HG02943 (cell line): ENCODE results near the gene OAS2.
"Not testable (repeated sequence)": the region's sequence is repeated elsewhere in the genome, so short reads cannot be mapped to it uniquely, and the experiment has no call there.

ENCODE experiments used
- ATAC-seq: cut with Tn5 transposase; IDR thresholded peaks from one replicate; pipeline ENCODE4 v1.9.1; 2021; ENCODE audit warnings: mild to moderate bottlenecking, low read depth, moderate library complexity; ENCODE audit not compliant: unreplicated experiment

Gene OAS2

DNA sequence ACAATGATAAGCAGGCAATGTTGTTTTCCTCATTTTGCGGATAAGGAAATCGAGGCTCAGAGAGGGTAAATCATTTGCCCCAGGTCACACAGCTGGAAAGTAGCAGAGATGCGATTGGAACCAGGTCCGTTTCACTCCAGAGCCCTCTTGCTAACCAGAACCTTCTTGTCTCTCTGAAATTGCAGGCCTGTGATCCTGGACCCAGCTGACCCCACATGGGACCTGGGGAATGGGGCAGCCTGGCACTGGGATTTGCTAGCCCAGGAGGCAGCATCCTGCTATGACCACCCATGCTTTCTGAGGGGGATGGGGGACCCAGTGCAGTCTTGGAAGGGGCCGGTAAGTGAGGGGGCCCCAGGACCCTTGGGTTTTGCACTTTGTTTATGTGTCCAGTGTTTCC, 30.6 kb upstream of the OAS2 start:
- ATAC-seq = no peak

DNA sequence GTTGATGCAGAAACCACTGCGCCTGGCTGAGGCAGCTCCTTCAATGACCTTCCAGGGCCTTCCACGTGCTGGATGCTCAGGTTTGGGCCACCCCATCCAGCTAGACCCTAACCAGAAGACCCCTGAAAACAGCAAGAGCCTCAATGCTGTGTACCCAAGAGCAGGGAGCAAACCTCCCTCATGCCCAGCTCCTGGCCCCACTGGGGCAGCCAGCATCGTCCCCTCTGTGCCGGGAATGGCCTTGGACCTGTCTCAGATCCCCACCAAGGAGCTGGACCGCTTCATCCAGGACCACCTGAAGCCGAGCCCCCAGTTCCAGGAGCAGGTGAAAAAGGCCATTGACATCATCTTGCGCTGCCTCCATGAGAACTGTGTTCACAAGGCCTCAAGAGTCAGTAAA, 29.5 kb upstream of the OAS2 start:
- ATAC-seq = no peak

DNA sequence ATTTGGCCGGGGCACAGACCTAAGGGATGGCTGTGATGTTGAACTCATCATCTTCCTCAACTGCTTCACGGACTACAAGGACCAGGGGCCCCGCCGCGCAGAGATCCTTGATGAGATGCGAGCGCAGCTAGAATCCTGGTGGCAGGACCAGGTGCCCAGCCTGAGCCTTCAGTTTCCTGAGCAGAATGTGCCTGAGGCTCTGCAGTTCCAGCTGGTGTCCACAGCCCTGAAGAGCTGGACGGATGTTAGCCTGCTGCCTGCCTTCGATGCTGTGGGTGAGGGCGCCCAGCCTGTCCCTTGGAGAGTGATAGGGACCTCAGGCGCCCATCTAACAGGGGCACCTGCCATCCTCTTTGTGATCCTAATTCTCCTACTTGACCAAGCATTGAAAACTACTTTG, 27.6 kb upstream of the OAS2 start:
- no peak for ATAC-seq

DNA sequence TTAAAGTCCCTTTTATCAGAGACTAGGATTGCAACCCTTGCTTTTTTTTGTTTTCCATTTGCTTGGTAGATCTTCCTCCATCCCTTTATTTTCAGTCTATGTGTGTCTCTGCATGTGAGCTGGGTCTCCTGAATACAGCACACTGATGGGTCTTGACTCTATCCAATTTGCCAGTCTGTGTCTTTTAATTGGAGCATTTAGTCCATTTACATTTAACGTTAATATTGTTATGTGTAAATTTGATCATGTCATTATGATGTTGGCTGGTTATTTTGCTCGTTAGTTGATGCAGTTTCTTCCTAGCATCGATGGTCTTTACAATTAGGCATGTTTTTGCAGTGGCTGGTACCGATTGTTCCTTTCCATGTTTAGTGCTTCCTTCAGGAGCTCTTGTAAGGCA, 21.2 kb upstream of the OAS2 start:
- not testable (repeated sequence) for ATAC-seq

DNA sequence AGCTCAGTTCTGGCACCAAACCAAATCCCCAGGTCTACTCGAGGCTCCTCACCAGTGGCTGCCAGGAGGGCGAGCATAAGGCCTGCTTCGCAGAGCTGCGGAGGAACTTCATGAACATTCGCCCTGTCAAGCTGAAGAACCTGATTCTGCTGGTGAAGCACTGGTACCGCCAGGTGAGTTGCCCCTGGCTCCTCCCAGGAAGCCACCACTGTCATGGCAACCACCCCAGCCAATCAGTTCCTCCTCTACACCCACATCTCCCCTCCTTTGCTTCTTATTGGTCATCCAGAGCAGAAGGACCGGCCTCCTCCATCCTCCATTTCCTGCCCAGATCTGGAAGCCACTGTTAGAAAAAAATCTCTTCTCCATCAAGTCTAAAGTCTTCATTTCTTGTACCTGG, 17.2 kb upstream of the OAS2 start:
- no peak for ATAC-seq

DNA sequence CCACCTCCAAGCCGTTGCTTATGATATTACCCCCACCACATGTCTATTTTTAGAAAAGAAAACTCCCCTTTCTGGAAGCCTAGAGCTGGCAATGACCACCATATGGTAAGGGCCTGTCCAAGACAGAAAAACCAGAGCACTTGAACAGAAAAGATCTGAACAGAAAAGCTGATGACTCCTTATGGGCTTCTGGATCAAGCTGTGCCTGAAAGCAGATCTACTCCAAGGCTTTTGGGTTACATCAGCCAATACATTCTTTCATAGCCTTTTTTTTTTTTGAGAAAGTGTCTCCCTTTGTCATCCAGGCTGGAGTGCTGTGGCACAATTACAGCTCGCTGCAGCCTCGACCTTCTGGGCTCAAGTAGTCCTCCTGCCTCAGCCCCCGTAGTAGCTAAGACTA, 16.8 kb upstream of the OAS2 start:
- ATAC-seq = no peak

DNA sequence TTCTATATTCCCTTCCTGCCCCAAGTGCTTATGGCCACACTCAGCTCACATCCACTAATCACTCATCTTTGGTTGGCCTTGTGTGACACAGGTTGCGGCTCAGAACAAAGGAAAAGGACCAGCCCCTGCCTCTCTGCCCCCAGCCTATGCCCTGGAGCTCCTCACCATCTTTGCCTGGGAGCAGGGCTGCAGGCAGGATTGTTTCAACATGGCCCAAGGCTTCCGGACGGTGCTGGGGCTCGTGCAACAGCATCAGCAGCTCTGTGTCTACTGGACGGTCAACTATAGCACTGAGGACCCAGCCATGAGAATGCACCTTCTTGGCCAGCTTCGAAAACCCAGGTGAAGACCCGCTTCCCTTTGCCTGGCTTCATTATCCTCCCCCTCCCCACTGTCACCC, 15.8 kb upstream of the OAS2 start:
- ATAC-seq = no peak

DNA sequence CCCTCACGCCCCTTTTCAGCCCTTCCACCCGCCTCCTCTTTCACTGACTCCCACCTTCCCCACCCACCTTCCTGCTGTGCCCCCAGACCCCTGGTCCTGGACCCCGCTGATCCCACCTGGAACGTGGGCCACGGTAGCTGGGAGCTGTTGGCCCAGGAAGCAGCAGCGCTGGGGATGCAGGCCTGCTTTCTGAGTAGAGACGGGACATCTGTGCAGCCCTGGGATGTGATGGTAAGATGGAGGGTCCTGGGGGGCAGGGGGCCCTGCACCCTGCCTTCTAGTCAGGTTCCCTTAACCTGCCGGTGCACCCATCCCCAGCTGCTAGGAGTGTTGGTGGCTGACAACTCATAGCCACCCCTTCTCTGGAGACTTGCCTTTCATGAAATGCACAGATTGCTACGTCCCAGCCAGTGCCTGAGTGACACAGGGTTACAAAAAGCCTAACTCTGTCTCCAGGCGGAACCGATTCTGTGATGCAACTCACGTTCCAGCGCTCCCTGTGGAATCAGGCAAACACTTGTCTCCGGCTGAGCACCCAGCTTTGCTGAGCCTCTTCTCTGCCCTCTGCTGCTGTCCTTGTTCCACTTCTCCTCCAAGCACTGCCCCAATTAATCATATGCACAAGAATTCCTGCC, 15.0 kb upstream of the OAS2 start:
- no peak for ATAC-seq

DNA sequence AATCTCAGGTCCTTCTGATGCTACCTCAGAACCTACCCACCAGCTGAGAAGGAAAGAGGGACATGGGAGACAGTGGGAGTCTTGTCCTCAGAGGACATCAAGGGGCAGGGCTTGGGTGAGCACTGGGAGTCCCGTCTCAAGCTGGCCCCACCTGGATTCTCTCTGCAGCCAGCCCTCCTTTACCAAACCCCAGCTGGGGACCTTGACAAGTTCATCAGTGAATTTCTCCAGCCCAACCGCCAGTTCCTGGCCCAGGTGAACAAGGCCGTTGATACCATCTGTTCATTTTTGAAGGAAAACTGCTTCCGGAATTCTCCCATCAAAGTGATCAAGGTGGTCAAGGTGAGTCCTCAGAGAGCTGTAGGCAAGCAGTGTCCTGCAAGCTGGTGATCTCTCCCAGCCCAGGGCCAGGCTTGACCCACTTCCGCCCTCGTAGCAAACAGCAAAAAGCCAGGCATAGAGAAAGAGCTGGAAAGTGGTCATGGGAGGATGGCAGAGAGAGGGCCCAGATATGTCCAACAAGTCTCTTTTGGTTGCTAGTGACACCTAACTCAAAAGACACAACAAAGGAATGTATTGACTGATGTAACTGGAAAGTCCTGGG, 14.2 kb upstream of the OAS2 start:
- ATAC-seq = no peak

DNA sequence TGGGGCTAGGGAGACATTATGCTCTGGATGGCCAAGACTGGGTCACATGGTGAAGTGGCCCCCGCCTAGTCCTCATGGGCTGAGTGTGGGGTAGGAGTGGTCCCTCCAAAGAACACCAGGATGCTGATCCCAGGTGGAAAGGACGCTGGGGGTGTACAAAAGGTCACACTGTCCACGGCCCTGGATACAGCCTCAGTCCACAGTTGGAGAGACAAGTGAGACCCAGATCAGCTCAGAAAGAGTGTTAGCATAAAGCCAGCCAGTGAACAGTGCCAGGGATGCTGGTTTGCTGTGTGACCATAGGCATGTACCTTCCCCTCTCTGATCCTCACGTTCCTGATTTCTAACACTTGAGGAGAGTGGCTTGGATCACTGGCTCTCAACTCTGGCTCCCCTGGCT, 13.4 kb upstream of the OAS2 start:
- no peak for ATAC-seq

DNA sequence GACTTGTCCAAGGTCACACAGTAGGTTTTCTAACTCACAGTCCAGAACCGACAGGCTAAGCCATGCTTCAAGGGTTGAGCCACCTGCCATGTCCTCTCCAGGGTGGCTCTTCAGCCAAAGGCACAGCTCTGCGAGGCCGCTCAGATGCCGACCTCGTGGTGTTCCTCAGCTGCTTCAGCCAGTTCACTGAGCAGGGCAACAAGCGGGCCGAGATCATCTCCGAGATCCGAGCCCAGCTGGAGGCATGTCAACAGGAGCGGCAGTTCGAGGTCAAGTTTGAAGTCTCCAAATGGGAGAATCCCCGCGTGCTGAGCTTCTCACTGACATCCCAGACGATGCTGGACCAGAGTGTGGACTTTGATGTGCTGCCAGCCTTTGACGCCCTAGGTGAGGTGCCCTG, 12.7 kb upstream of the OAS2 start:
- no peak for ATAC-seq

DNA sequence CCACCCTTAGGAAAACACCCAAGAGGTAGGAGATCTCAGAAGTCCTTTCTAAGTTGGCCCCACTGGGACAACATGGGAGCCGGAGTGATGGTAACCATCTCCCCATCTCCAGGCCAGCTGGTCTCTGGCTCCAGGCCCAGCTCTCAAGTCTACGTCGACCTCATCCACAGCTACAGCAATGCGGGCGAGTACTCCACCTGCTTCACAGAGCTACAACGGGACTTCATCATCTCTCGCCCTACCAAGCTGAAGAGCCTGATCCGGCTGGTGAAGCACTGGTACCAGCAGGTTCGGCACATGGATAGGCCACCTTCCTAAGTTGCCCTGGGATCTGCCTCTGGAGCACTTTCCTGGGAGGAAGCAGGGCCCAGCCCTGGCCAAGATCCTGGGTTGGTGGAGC, 11.0 kb upstream of the OAS2 start:
- ATAC-seq = no peak

DNA sequence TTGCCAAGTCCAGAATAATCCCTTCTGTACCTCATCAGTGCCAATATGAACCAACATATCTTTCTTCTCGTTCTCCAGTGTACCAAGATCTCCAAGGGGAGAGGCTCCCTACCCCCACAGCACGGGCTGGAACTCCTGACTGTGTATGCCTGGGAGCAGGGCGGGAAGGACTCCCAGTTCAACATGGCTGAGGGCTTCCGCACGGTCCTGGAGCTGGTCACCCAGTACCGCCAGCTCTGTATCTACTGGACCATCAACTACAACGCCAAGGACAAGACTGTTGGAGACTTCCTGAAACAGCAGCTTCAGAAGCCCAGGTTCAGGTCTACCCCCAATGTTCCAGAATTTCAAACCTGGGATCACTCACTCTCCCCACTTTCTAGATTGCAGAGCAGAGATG, 10.5 kb upstream of the OAS2 start:
- no peak for ATAC-seq

DNA sequence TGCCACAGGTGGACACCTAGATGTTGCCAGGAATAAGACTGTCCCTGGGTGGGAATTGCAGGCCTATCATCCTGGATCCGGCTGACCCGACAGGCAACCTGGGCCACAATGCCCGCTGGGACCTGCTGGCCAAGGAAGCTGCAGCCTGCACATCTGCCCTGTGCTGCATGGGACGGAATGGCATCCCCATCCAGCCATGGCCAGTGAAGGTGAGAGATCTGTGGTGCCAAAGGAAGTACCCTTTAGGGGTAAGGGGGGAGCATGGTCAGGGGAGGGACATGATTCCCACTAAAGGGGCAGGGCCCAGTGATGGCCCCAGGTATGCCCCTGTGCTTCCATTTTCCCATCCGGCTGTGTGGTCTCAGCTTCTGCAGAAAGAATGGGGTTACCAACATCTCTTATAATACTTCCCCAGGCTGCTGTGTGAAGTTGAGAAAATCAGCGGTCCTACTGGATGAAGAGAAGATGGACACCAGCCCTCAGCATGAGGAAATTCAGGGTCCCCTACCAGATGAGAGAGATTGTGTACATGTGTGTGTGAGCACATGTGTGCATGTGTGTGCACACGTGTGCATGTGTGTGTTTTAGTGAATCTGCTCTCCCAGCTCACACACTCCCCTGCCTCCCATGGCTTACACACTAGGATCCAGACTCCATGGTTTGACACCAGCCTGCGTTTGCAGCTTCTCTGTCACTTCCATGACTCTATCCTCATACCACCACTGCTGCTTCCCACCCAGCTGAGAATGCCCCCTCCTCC, 8.6 kb upstream of the OAS2 start:
- ATAC-seq = no peak

DNA sequence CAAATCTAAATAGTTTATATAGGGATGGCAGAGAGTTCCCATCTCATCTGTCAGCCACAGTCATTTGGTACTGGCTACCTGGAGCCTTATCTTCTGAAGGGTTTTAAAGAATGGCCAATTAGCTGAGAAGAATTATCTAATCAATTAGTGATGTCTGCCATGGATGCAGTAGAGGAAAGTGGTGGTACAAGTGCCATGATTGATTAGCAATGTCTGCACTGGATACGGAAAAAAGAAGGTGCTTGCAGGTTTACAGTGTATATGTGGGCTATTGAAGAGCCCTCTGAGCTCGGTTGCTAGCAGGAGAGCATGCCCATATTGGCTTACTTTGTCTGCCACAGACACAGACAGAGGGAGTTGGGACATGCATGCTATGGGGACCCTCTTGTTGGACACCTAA, 7.9 kb upstream of the OAS2 start:
- ATAC-seq = no peak

DNA sequence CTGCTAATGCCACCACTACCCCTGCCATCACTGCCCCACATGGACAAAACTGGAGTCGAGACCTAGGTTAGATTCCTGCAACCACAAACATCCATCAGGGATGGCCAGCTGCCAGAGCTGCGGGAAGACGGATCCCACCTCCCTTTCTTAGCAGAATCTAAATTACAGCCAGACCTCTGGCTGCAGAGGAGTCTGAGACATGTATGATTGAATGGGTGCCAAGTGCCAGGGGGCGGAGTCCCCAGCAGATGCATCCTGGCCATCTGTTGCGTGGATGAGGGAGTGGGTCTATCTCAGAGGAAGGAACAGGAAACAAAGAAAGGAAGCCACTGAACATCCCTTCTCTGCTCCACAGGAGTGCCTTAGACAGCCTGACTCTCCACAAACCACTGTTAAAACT, 7.1 kb upstream of the OAS2 start:
- ATAC-seq = no peak

DNA sequence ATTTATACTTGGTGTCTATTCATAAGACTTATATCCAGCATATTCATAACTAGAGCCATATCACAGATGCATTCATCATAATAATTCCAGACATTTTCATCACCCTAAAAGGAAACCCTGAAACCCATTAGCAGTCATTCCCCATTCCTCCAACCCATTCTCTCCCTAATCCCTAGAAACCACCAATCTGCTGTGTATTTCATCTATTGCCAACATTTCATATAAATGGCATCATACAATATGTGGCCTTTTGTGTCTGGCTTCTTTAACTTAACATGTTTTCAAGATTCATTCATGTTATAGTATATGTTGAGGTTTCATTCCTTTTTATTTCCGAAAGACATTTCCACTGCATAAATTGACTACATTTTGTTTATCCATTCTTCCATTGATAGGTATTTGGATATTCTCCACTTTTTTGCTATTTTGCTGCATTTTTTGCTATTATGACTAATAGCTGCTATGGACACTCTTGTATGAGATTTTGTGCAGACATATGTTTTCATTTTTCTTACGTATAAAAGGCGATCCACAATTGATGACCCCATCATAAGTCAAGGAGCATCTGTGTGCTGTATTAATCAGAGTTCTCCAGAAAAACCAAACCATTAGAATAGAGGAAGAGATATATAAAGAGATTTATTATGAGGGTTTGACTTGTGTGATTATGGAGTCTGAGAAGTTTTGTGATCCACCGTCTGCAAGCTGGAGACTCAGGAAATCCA, 5.1 kb upstream of the OAS2 start:
- ATAC-seq = no peak

DNA sequence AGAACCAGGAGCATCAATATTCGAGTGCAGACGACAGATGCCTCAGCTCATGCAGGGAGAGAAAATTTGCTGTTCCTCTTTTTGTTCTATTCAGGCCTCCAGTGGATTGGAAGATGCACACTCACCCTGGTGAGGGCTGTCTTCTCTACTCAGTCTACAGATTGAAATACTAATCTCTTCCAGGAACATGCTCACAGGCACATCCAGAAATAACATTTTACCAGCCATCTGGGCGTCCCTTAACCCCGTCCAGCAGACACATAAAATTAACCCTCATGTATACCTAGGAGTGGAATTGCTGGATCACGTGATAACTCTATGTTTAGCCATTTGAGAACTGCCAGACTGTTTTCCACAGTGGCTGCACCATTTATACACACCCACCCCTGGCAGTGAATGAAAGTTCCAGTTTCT, 4.5 kb upstream of the OAS2 start:
- ATAC-seq = no peak

DNA sequence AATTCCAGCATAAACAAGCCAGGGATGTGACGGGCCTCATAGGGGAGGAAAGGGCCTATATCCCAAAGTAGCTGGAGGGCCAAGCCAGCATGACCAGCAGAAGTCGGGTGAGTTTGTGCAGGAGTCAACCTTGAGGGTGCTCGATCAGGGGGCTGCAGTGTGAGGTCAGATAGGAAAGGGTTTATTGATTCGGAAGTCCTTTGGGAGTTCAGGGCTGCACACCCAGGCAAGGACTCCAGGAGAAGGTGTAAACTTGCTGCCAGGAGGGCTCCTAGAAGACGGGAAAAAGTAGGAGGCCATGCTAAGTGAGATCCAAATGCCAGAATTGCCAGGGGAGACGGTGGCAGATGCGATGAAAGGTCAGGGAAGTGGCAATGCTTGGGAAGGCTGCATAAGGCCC, 3.4 kb upstream of the OAS2 start:
- ATAC-seq = no peak

DNA sequence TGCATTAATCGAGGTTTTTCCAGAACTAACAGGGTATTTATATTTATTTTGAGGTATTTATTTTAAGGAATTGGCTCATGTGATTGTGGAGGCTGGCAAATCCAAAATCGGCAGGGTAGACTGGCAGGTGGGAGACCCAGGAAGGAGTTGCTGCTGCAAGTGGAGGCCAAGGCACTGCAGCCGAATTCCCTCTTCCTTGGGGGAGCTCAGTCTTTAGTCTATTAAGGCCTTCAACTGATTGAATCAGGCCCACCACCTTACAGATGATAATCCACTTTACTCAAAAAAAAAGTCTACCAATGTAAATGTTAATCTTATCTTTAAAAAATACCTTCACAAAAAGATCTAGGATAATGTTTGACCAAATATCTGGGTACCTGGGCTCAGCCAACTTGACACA, 1.2 kb upstream of the OAS2 start:
- no peak for ATAC-seq

DNA sequence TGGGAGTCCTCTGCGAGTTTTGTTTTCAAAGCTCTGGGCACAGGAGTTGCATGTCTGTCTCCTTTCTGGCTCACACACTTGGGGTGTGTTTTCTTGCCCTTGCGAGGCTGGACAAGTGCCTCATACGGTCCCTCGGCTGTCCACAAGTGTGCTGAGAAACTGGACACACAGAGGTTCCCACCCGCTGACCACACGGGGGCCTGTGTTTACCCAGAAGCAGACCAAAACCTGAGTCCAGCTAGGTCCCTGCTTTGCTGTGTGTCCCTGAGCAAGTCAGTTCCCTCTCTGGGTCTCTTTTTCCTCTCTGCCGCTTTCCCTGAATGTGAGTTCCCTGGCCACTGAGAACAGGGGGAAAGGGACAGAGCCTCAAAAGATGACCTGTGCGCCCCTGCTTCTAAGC, 678 bp upstream of the OAS2 start:
- no peak for ATAC-seq
